GM18909 (cell line): ENCODE results near the gene SPTBN4.
"Not testable (repeated sequence)": the region's sequence is repeated elsewhere in the genome, so short reads cannot be mapped to it uniquely, and the experiment has no call there.

ENCODE experiments used
- ATAC-seq: cut with Tn5 transposase; IDR thresholded peaks from one replicate; pipeline ENCODE4 v1.9.1; 2021; ENCODE audit warnings: mild to moderate bottlenecking; ENCODE audit not compliant: unreplicated experiment, poor library complexity

The SPTBN4 gene

GRCh38 chr19:40611096-40611495 lies 144.3 kb downstream of the SPTBN4 start:
- no peak for ATAC-seq

- no peak for ATAC-seq
Measured at GRCh38 chr19:40611900-40612698, 145.3 kb downstream of the SPTBN4 start.

- ATAC-seq: no peak
Measured at GRCh38 chr19:40612831-40613689, 146.3 kb downstream of the SPTBN4 start.

- no peak for ATAC-seq
Measured at GRCh38 chr19:40613690-40614621, 147.2 kb downstream of the SPTBN4 start.

- no peak for ATAC-seq
Measured at GRCh38 chr19:40614622-40615411, 148.0 kb downstream of the SPTBN4 start.

GRCh38 chr19:40616178-40616577 lies 149.4 kb downstream of the SPTBN4 start:
- no peak for ATAC-seq

- ATAC-seq: no peak
Measured at GRCh38 chr19:40616941-40617340, 150.1 kb downstream of the SPTBN4 start.

GRCh38 chr19:40617961-40618360 lies 151.2 kb downstream of the SPTBN4 start:
- no peak for ATAC-seq

GRCh38 chr19:40619333-40620160 lies 152.7 kb downstream of the SPTBN4 start:
- ATAC-seq: no peak

- no peak for ATAC-seq
Measured at GRCh38 chr19:40620161-40620485, 153.3 kb downstream of the SPTBN4 start.

- ATAC-seq: no peak
Measured at GRCh38 chr19:40621283-40621682, 154.5 kb downstream of the SPTBN4 start.

GRCh38 chr19:40621966-40622772 lies 155.4 kb downstream of the SPTBN4 start:
- no peak for ATAC-seq

GRCh38 chr19:40622773-40623075 lies 155.9 kb downstream of the SPTBN4 start:
- ATAC-seq: no peak

- ATAC-seq: no peak
Measured at GRCh38 chr19:40623403-40624251, 156.8 kb downstream of the SPTBN4 start.

GRCh38 chr19:40624369-40625153 lies 157.8 kb downstream of the SPTBN4 start:
- not testable (repeated sequence) for ATAC-seq

- ATAC-seq: no peak
Measured at GRCh38 chr19:40625406-40626120, 158.8 kb downstream of the SPTBN4 start.
